ENCODE measurements around the gene ORAI3.
A peak's percentile ranks its signal among the peaks of the same experiment; 100 is the strongest.

The ORAI3 gene

DNA sequence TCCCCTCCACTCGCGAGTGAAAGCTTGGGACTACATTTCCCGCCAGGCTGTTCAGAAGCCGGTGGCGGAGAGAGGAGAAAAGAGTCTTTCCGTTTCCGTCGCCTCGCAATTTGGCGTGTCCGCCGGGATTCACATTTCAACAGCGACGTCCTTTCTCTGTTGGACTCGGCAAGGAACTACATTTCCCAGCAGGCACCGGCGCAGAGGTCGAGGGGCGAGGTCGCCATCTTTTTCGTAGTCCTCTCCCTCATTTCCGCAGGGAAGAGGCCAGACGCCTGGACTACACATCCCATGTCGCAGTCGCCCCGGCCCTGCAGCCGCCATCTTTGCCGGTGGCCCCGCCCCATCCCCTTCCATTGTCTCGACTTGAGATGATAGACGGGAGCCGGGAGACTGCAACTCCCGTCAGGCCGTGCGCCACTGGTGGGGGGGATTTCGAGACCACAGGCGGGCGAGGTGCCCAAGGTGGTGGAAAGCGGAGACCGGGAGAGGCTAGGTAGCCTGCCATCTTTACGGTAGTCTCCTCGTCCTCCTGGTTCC lies 26.4 kb upstream of the ORAI3 start (continued):
- TF ChIP-seq ZNF133 (tag by site-specific recombination; IDR thresholded peaks at IDR 0.05) (no peak), ZNF239 (tag by site-specific recombination; IDR thresholded peaks at IDR 0.05) (no peak), ZNF302 (tag by site-specific recombination; IDR thresholded peaks at IDR 0.05; ENCODE audit: low read depth) (no peak), PRDM6 (tag by site-specific recombination; IDR thresholded peaks at IDR 0.05) (no peak), ZIC2 (tag by site-specific recombination; IDR thresholded peaks at IDR 0.05) (0 out of 2 replicates have a peak, but pooled peaks have one; percentile 38), ZNF416 (tag by site-specific recombination; IDR thresholded peaks at IDR 0.05) (no peak), ZBTB26 (tag by site-specific recombination; optimal IDR thresholded peaks at IDR 0.05) (peak; percentile 39), ZNF324 (tag by site-specific recombination; IDR thresholded peaks at IDR 0.05) (no peak), ZNF501 (tag by site-specific recombination; IDR thresholded peaks at IDR 0.05) (0 out of 2 replicates have a peak, but pooled peaks have one; percentile 36), ZBTB7A (tag by site-specific recombination; IDR thresholded peaks at IDR 0.05; ENCODE audit: low read depth) (peak; percentile 68; the same call in 1 of the 2 replicates), RBAK (tag by site-specific recombination; IDR thresholded peaks at IDR 0.05) (no peak), ZNF341 (tag by site-specific recombination; IDR thresholded peaks at IDR 0.05; ENCODE audit: low read depth) (peak; percentile 81), SALL2 (tag by site-specific recombination; IDR thresholded peaks at IDR 0.05; ENCODE audit: borderline replicate concordance) (no peak), ZBTB8A (tag by site-specific recombination; IDR thresholded peaks at IDR 0.05) (peak; percentile 51; the same call in 1 of the 2 replicates), PRDM1 (tag by site-specific recombination; IDR thresholded peaks at IDR 0.05) (no peak; the same call in 1 of the 2 replicates), ZNF423 (tag by site-specific recombination; IDR thresholded peaks at IDR 0.05) (no peak), KLF10 (tag by site-specific recombination; IDR thresholded peaks at IDR 0.05) (no peak), YY2 (tag by site-specific recombination; IDR thresholded peaks at IDR 0.05) (peak; percentile 100), MEIS1 (CRISPR knock-in tag; IDR thresholded peaks at IDR 0.05; ENCODE audit: borderline replicate concordance) (no peak), TRIM28 (IDR thresholded peaks at IDR 0.05; ENCODE audit: borderline replicate concordance, low read length) (no peak), EGR2 (tag by site-specific recombination; IDR thresholded peaks at IDR 0.05; ENCODE audit: low read depth) (no peak), ZNF335 (tag by site-specific recombination; conservative IDR thresholded peaks at IDR 0.05) (peak; percentile 88), SP3 (tag by site-specific recombination; IDR thresholded peaks at IDR 0.05) (peak; percentile 95), GFI1B (tag by site-specific recombination; IDR thresholded peaks at IDR 0.05) (no peak), KLF8 (tag by site-specific recombination; IDR thresholded peaks at IDR 0.05) (peak; percentile 95), ZNF660 (tag by site-specific recombination; IDR thresholded peaks at IDR 0.05) (no peak; the same call in 1 of the 2 replicates), ZNF830 (tag by site-specific recombination; IDR thresholded peaks at IDR 0.05; ENCODE audit: low read depth) (no peak), ZBTB20 (tag by site-specific recombination; IDR thresholded peaks at IDR 0.05) (no peak), ZNF785 (tag by site-specific recombination; IDR thresholded peaks at IDR 0.05) (no peak), ZNF394 (tag by site-specific recombination; IDR thresholded peaks at IDR 0.05; ENCODE audit: borderline replicate concordance) (no peak; the same call in 1 of the 2 replicates)
- TF ChIP-seq, protein P1, sequence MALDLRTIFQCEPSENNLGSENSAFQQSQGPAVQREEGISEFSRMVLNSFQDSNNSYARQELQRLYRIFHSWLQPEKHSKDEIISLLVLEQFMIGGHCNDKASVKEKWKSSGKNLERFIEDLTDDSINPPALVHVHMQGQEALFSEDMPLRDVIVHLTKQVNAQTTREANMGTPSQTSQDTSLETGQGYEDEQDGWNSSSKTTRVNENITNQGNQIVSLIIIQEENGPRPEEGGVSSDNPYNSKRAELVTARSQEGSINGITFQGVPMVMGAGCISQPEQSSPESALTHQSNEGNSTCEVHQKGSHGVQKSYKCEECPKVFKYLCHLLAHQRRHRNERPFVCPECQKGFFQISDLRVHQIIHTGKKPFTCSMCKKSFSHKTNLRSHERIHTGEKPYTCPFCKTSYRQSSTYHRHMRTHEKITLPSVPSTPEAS (tag by site-specific recombination; IDR thresholded peaks at IDR 0.05), result no peak
- TF ChIP-seq, protein P2, sequence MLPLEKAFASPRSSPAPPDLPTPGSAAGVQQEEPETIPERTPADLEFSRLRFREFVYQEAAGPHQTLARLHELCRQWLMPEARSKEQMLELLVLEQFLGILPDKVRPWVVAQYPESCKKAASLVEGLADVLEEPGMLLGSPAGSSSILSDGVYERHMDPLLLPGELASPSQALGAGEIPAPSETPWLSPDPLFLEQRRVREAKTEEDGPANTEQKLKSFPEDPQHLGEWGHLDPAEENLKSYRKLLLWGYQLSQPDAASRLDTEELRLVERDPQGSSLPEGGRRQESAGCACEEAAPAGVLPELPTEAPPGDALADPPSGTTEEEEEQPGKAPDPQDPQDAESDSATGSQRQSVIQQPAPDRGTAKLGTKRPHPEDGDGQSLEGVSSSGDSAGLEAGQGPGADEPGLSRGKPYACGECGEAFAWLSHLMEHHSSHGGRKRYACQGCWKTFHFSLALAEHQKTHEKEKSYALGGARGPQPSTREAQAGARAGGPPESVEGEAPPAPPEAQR (tag by site-specific recombination; IDR thresholded peaks at IDR 0.05), result 0 out of 2 replicates have a peak, but pooled peaks have one; percentile 54
- TF ChIP-seq, protein P3, sequence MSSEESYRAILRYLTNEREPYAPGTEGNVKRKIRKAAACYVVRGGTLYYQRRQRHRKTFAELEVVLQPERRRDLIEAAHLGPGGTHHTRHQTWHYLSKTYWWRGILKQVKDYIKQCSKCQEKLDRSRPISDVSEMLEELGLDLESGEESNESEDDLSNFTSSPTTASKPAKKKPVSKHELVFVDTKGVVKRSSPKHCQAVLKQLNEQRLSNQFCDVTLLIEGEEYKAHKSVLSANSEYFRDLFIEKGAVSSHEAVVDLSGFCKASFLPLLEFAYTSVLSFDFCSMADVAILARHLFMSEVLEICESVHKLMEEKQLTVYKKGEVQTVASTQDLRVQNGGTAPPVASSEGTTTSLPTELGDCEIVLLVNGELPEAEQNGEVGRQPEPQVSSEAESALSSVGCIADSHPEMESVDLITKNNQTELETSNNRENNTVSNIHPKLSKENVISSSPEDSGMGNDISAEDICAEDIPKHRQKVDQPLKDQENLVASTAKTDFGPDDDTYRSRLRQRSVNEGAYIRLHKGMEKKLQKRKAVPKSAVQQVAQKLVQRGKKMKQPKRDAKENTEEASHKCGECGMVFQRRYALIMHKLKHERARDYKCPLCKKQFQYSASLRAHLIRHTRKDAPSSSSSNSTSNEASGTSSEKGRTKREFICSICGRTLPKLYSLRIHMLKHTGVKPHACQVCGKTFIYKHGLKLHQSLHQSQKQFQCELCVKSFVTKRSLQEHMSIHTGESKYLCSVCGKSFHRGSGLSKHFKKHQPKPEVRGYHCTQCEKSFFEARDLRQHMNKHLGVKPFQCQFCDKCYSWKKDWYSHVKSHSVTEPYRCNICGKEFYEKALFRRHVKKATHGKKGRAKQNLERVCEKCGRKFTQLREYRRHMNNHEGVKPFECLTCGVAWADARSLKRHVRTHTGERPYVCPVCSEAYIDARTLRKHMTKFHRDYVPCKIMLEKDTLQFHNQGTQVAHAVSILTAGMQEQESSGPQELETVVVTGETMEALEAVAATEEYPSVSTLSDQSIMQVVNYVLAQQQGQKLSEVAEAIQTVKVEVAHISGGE (tag by site-specific recombination; conservative IDR thresholded peaks at IDR 0.05; ENCODE audit: low read depth), result peak; percentile 98
